Measurements from ENCODE around the gene HNRNPUL1. TPM values are rescaled to one million over a fixed set of nuclear protein-coding genes. Genes with fewer than 3 reads are reported as not detected.

The HNRNPUL1 gene
- total RNA-seq, 1 experiment from 2014 or later, result 201 TPM

DNA sequence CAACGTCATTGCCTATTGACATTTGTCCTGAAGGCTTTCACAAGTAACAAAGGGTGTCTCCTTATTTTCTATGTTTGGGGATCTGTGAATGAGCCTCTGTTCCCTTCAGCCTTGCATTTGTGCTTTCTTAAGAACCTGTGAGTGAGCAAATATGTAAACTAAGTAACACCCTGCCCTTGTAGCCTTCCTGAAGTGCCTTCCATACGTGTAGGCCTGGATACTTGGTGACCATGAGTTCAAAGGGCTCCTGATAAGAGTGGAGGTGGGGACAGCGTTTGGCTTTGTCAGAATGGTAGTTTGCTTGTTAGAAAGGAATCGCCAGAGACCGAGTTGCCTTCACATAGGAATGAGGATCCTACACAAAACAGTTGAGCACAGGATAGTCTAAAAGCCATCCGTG is 31.3 kb downstream of the HNRNPUL1 start:
- Histone ChIP-seq H3K4me3 (replicated peaks in 1 of 2; ENCODE audit: low read depth in 1 of 2, low read length in 2 of 2) (no peak overlapping the region), H3K9ac (ENCODE audit: low read length) (no peak overlapping the region), H3K9me2 (ENCODE audit: insufficient read depth) (no peaks in the 10 kb centered on the region), H3K36me3 (ENCODE audit: control insufficient read depth in 1 of 2, insufficient read depth in 2 of 2, low read length in 2 of 2) (peaks cover 80 to 97% of the 10 kb centered on the region in 2 experiments), H3K27me3 (ENCODE audit: insufficient read depth, low read length) (no peaks in the 10 kb centered on the region), H3K4me2 (ENCODE audit: low read length) (no peak overlapping the region), H4K20me1 (ENCODE audit: insufficient read depth) (no peaks in the 10 kb centered on the region), H3K79me2 (ENCODE audit: insufficient read depth, low read length) (peaks cover 57% of the 10 kb centered on the region), H3K9me3 (ENCODE audit: control insufficient read depth in 1 of 2, insufficient read depth in 1 of 2, low read depth in 1 of 2, low read length in 2 of 2) (no peaks in the 10 kb centered on the region), H2AFZ (ENCODE audit: low read depth, low read length, poor library complexity, severe bottlenecking) (no peak overlapping the region), H3K27ac (ENCODE audit: low read depth, low read length) (no peak overlapping the region), H3K4me1 (ENCODE audit: control insufficient read depth in 1 of 2, insufficient read depth in 2 of 2, low read length in 2 of 2) (no peaks in the 10 kb centered on the region)
- intact Hi-C loops (cut with micrococcal nuclease), result no loop called here
- TF ChIP-seq SP1 (IDR thresholded peaks at IDR 0.05; ENCODE audit: low read depth) (no peak), POLR2A (IDR thresholded peaks at IDR 0.05; ENCODE audit: borderline replicate concordance, extremely low read depth, insufficient read depth, insufficient read length) (no peak), TCF7L2 (IDR thresholded peaks at IDR 0.05; ENCODE audit: borderline replicate concordance, extremely low read depth, insufficient read depth, insufficient read length) (no peak), FOSL1 (IDR thresholded peaks at IDR 0.05; ENCODE audit: low read depth) (no peak), RAD21 (IDR thresholded peaks at IDR 0.05; ENCODE audit: low read depth) (no peak), CBX3 (IDR thresholded peaks at IDR 0.05; ENCODE audit: low read depth) (no peak), JUND (IDR thresholded peaks at IDR 0.05) (no peak), EZH2phosphoT487 (IDR thresholded peaks at IDR 0.05; ENCODE audit: borderline replicate concordance) (no peak), SIN3A (IDR thresholded peaks at IDR 0.05; ENCODE audit: low read depth) (no peak)
- TF ChIP-seq, protein P1, sequence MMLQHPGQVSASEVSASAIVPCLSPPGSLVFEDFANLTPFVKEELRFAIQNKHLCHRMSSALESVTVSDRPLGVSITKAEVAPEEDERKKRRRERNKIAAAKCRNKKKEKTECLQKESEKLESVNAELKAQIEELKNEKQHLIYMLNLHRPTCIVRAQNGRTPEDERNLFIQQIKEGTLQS (IDR thresholded peaks at IDR 0.05), result no peak
- BruUV-seq (replicated peaks), result no TSS peak
- ChIA-PET POLR2A (no interaction called here), CTCF (no interaction called here), RAD21 (ENCODE audit: low non-redundant PET in 1 of 2, low total read pairs in 2 of 2, uncharacterized antibody in 2 of 2, unreplicated experiment in 2 of 2) (no interaction called here)
- DNase-seq (ENCODE audit: low read depth, low spot score), result no peak
- ATAC-seq, result no peak

DNA sequence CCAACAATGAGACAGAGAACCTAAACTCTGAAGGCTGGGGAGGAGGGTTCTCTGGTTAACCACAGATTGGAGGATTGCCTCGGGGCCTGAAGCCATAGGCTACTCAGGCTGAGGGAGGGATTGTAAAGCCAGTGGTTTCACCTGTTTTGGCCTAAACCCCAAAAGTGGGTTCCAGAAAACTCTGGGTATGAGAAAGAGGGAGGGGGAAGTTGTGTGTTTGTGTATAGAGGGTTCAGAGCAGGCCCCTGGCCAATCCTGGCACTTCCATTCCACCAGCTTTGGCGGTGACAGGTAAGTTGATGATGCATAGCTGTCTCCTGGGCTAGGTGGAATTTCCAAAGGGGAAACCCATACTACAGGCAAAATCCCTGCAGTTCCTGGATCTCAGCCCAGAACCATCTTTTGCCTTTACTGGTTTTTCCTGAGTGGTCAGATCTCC is 32.3 kb downstream of the HNRNPUL1 start:
- ChIA-PET POLR2A (no interaction called here), CTCF (no interaction called here), RAD21 (ENCODE audit: low non-redundant PET in 1 of 2, low total read pairs in 2 of 2, uncharacterized antibody in 2 of 2, unreplicated experiment in 2 of 2) (no interaction called here)
- Histone ChIP-seq H3K4me2 (ENCODE audit: low read length) (no peak overlapping the region), H3K79me2 (ENCODE audit: insufficient read depth, low read length) (peaks cover 51% of the 10 kb centered on the region), H4K20me1 (ENCODE audit: insufficient read depth) (no peaks in the 10 kb centered on the region), H3K9ac (ENCODE audit: low read length) (no peak overlapping the region), H2AFZ (ENCODE audit: low read depth, low read length, poor library complexity, severe bottlenecking) (no peak overlapping the region), H3K36me3 (ENCODE audit: control insufficient read depth in 1 of 2, insufficient read depth in 2 of 2, low read length in 2 of 2) (peaks cover 82 to 98% of the 10 kb centered on the region in 2 experiments), H3K4me1 (ENCODE audit: control insufficient read depth in 1 of 2, insufficient read depth in 2 of 2, low read length in 2 of 2) (no peaks in the 10 kb centered on the region), H3K9me3 (ENCODE audit: control insufficient read depth in 1 of 2, insufficient read depth in 1 of 2, low read depth in 1 of 2, low read length in 2 of 2) (no peaks in the 10 kb centered on the region), H3K27me3 (ENCODE audit: insufficient read depth, low read length) (no peaks in the 10 kb centered on the region), H3K9me2 (ENCODE audit: insufficient read depth) (no peaks in the 10 kb centered on the region), H3K4me3 (replicated peaks in 1 of 2; ENCODE audit: low read depth in 1 of 2, low read length in 2 of 2) (no peak overlapping the region), H3K27ac (ENCODE audit: low read depth, low read length) (no peak overlapping the region)
- TF ChIP-seq, protein P2, sequence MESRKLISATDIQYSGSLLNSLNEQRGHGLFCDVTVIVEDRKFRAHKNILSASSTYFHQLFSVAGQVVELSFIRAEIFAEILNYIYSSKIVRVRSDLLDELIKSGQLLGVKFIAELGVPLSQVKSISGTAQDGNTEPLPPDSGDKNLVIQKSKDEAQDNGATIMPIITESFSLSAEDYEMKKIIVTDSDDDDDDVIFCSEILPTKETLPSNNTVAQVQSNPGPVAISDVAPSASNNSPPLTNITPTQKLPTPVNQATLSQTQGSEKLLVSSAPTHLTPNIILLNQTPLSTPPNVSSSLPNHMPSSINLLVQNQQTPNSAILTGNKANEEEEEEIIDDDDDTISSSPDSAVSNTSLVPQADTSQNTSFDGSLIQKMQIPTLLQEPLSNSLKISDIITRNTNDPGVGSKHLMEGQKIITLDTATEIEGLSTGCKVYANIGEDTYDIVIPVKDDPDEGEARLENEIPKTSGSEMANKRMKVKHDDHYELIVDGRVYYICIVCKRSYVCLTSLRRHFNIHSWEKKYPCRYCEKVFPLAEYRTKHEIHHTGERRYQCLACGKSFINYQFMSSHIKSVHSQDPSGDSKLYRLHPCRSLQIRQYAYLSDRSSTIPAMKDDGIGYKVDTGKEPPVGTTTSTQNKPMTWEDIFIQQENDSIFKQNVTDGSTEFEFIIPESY (IDR thresholded peaks at IDR 0.05; ENCODE audit: extremely low read depth, insufficient replicate concordance, low read length), result no peak
- no peak for TF ChIP-seq SP1 (IDR thresholded peaks at IDR 0.05; ENCODE audit: low read depth)
- BruUV-seq (replicated peaks), result no TSS peak
- no peak for DNase-seq (ENCODE audit: low read depth, low spot score)
- intact Hi-C loops (cut with micrococcal nuclease), result no loop called here
- ATAC-seq, result no peak

Measured in HCT116 (cell line).